Measurements from ENCODE around the gene SNORC.

The SNORC gene

DNA sequence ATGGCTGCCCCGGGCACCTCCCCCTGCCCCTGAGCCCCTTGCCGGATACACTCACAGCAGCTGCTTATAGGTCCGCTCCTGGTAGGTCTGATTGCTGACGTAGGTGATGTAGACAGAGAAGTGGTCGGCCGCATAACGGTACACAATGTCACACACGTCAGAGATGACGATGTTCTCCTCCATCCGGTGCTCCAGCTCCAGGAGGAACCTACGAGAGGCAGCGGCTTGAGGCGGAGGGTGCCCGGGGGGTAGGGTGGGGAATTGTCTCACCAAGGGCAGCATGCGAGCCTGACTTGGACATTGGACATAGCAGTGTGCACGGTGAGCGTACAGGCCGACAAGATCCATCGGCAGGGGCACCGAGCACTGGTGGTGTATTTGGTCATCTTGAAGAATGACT lies 22.8 kb downstream of the SNORC start:
- in situ Hi-C loops (cut with HindIII; ENCODE audit: low sequenced_read_pairs), result no loop called here

DNA sequence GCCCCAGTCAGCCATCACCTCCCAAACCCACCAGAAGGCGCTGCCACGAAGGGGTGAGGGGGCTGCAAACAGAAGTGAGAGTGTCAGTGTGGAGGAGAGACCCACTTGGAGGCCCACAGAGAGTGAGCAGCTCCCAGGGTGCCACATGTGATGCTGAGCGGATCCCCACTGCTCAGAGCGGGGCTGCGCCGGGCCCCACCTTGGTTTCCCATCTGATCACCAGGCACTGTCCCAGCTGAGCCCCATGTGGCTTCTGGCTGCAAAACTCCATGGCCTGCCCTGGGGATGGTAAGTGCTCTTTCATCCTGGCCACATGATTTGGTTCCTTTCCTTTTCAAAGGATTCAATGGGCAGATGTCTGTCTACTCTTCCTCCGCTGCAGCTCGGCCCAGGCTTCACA lies 23.8 kb downstream of the SNORC start:
- DNase-seq (ENCODE audit: low read depth), result no peak
- in situ Hi-C loops (cut with HindIII; ENCODE audit: low sequenced_read_pairs), result no loop called here

More for the DNA sequence above, 22.8 kb downstream of the SNORC start:
- TF ChIP-seq, protein P1, sequence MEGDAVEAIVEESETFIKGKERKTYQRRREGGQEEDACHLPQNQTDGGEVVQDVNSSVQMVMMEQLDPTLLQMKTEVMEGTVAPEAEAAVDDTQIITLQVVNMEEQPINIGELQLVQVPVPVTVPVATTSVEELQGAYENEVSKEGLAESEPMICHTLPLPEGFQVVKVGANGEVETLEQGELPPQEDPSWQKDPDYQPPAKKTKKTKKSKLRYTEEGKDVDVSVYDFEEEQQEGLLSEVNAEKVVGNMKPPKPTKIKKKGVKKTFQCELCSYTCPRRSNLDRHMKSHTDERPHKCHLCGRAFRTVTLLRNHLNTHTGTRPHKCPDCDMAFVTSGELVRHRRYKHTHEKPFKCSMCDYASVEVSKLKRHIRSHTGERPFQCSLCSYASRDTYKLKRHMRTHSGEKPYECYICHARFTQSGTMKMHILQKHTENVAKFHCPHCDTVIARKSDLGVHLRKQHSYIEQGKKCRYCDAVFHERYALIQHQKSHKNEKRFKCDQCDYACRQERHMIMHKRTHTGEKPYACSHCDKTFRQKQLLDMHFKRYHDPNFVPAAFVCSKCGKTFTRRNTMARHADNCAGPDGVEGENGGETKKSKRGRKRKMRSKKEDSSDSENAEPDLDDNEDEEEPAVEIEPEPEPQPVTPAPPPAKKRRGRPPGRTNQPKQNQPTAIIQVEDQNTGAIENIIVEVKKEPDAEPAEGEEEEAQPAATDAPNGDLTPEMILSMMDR (IDR thresholded peaks at IDR 0.05; ENCODE audit: low read depth, low read length, missing control alignments), result no peak
- no peak overlapping the region for H3K4me3 ChIP-seq (ENCODE audit: low read depth, low read length)
- DNase-seq (ENCODE audit: low read depth), result no peak

DNA sequence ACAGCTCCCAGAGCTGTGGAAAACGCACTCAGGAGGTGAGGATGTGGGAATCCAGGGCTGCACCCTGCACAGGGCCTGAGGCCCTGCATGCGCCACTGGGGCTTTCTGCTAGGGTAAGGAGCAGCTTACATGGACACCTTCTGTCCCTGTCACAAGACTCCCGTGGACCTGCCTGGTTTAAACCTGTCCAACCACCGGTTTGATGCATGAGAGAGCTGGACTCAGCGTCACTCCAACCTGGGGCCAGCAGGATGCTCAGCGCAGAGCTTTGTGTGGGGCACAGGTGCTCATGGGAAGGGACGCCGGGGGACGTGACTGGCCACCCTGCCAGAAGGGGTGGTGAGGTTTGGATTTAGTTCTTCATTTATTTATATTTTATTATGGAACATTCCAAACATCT lies 24.2 kb downstream of the SNORC start:
- DNase-seq (ENCODE audit: low read depth), result no peak
- H3K4me3 ChIP-seq (ENCODE audit: low read depth, low read length), result no peak overlapping the region
- in situ Hi-C loops (cut with HindIII; ENCODE audit: low sequenced_read_pairs), result no loop called here
- TF ChIP-seq, protein P1 (IDR thresholded peaks at IDR 0.05; ENCODE audit: low read depth, low read length, missing control alignments), result no peak

More for the DNA sequence above, 23.8 kb downstream of the SNORC start:
- TF ChIP-seq, protein P1 (IDR thresholded peaks at IDR 0.05; ENCODE audit: low read depth, low read length, missing control alignments), result no peak
- no peak overlapping the region for H3K4me3 ChIP-seq (ENCODE audit: low read depth, low read length)

DNA sequence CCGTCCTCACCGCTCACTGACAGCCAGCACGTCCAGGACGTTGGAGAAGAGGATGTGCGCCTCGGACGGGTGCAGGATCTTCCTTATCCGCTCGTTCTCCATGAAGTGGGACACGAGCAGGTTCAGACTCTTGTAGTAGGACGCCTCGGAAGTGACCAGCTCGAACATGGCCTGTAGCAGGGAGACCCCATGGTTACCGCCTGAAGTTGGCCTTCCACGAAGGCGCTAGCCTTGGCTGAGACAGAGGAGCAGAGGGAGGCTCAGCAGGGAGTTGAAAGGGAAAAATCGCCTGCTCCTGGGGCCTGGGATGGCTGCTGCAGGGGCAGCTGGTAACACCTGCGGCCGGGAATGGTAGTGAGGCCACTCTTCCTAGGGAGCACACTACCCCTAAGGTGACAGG lies 24.7 kb downstream of the SNORC start:
- TF ChIP-seq, protein P1 (IDR thresholded peaks at IDR 0.05; ENCODE audit: low read depth, low read length, missing control alignments), result no peak
- no peak overlapping the region for H3K4me3 ChIP-seq (ENCODE audit: low read depth, low read length)
- in situ Hi-C loops (cut with HindIII; ENCODE audit: low sequenced_read_pairs), result no loop called here
- DNase-seq (ENCODE audit: low read depth), result no peak

DNA sequence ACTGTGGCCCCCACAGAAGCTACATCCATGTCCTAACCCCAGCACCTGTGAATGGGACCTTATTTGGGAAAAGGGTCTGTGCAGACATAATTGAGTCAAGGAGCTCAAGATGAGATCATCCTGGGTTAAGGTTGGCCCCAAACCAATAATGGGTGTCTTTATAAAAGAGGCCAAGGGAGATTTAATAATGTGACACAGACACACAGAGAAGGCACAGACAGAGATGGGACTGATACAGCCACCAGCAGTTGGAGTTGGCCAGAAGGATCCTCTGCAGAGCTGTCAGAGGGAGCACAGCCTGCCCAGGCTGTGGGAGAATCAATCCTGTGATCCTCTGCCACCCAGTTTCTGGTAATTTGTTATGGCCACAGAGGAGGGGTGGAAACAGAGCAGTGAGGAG lies 26.0 kb downstream of the SNORC start:
- DNase-seq (ENCODE audit: low read depth), result no peak
- TF ChIP-seq, protein P1 (IDR thresholded peaks at IDR 0.05; ENCODE audit: low read depth, low read length, missing control alignments), result no peak
- in situ Hi-C loops (cut with HindIII; ENCODE audit: low sequenced_read_pairs), result no loop called here
- no peak overlapping the region for H3K4me3 ChIP-seq (ENCODE audit: low read depth, low read length)

DNA sequence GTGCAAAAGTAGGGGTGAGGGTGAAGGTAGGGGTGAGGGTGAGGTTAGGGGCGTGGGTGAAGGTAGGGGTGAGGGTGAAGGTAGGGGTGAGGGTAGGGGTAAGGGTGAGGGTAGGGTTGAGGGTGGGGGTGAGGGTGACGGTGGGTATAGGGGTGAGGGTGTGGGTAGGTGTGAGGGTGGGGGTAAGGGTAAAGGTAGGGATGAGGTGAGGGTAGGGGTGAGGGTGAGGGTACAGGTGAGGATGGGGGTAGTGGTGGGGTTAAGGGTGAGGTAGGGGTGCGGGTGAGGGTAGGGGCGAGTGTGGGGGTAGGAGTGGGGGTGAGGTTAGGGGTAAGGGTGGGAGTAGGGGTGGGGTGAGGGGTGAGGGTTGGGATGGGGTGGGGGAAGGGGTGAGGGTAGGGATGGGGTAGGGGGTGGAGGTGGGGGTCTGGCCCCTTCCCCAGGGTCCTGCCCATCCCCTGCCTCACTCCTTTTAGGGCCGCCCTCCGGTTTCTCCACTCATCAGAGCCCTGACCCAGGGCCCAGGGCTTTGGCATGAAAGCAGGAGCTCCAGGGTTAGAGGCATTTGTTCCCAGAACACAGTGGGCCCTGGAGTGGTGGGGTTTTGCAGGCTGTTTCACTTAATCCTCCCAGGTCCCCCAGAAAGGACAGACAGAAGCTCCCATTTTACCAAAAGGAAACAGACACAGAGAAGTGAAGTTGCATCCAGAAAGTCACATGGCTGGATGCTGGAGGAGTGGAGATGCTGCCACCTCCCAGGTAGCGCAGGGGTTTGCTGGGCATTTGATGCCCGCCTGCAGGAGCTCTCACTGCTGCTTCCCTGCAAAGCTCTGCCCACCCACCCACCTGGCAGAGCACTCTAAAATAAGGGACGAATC lies 26.9 kb downstream of the SNORC start:
- in situ Hi-C loops (cut with HindIII; ENCODE audit: low sequenced_read_pairs), result no loop called here
- DNase-seq (ENCODE audit: low read depth), result no peak
- H3K4me3 ChIP-seq (ENCODE audit: low read depth, low read length), result no peak overlapping the region
- TF ChIP-seq, protein P1 (IDR thresholded peaks at IDR 0.05; ENCODE audit: low read depth, low read length, missing control alignments), result no peak

Measured in astrocyte of the cerebellum (primary cell).